Measurements from ENCODE around the gene STXBP6.

DNA sequence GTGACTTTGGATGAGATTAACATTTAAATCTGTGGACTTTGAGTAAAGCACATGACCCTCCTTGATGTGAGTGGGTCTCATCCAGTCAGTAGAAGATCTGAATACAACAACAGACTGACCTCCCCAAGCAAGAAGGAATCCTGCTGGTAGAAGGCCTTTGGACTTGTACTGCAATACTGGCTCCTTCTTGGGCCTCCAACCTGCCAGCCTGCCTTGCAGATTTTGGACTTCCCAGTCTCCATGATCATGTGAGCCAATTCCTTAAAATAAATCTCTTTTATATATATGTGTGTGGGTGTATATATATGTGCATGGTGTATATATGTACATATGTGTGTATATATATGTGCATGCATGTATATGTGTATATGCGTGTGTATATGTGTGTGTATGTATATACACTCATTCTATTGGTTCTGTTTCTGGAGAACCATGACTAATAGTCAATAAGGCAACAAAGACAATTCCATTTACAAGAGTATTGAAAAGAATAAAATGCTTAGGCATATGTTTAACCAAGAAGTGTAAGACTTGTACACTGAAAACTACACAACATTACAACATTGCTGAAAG, 183.8 kb downstream of the STXBP6 start:
- TF ChIP-seq, protein P1, sequence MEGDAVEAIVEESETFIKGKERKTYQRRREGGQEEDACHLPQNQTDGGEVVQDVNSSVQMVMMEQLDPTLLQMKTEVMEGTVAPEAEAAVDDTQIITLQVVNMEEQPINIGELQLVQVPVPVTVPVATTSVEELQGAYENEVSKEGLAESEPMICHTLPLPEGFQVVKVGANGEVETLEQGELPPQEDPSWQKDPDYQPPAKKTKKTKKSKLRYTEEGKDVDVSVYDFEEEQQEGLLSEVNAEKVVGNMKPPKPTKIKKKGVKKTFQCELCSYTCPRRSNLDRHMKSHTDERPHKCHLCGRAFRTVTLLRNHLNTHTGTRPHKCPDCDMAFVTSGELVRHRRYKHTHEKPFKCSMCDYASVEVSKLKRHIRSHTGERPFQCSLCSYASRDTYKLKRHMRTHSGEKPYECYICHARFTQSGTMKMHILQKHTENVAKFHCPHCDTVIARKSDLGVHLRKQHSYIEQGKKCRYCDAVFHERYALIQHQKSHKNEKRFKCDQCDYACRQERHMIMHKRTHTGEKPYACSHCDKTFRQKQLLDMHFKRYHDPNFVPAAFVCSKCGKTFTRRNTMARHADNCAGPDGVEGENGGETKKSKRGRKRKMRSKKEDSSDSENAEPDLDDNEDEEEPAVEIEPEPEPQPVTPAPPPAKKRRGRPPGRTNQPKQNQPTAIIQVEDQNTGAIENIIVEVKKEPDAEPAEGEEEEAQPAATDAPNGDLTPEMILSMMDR (IDR thresholded peaks at IDR 0.05 in 2 of 3, conservative IDR thresholded peaks at IDR 0.05 in 1 of 3; ENCODE audit: control insufficient read depth in 2 of 3, extremely low read depth in 1 of 3, insufficient read depth in 1 of 3, low read depth in 3 of 3, low read length in 3 of 3): no peak
- TF ChIP-seq EZH2 (IDR thresholded peaks at IDR 0.05; ENCODE audit: borderline replicate concordance, control insufficient read depth, low read depth, low read length): no peak
- TF ChIP-seq ASH2L (IDR thresholded peaks at IDR 0.05; ENCODE audit: borderline replicate concordance, low read depth): no peak
- no peak for TF ChIP-seq ZNF274 (IDR thresholded peaks at IDR 0.05; ENCODE audit: insufficient read depth, insufficient read length)
- no peak for TF ChIP-seq BHLHE40 (IDR thresholded peaks at IDR 0.05; ENCODE audit: borderline replicate concordance in 1 of 2, low read depth in 2 of 2, low read length in 1 of 2)
- no peak for TF ChIP-seq FOXM1 (IDR thresholded peaks at IDR 0.05; ENCODE audit: low read depth, low read length)
- TF ChIP-seq, protein P2, sequence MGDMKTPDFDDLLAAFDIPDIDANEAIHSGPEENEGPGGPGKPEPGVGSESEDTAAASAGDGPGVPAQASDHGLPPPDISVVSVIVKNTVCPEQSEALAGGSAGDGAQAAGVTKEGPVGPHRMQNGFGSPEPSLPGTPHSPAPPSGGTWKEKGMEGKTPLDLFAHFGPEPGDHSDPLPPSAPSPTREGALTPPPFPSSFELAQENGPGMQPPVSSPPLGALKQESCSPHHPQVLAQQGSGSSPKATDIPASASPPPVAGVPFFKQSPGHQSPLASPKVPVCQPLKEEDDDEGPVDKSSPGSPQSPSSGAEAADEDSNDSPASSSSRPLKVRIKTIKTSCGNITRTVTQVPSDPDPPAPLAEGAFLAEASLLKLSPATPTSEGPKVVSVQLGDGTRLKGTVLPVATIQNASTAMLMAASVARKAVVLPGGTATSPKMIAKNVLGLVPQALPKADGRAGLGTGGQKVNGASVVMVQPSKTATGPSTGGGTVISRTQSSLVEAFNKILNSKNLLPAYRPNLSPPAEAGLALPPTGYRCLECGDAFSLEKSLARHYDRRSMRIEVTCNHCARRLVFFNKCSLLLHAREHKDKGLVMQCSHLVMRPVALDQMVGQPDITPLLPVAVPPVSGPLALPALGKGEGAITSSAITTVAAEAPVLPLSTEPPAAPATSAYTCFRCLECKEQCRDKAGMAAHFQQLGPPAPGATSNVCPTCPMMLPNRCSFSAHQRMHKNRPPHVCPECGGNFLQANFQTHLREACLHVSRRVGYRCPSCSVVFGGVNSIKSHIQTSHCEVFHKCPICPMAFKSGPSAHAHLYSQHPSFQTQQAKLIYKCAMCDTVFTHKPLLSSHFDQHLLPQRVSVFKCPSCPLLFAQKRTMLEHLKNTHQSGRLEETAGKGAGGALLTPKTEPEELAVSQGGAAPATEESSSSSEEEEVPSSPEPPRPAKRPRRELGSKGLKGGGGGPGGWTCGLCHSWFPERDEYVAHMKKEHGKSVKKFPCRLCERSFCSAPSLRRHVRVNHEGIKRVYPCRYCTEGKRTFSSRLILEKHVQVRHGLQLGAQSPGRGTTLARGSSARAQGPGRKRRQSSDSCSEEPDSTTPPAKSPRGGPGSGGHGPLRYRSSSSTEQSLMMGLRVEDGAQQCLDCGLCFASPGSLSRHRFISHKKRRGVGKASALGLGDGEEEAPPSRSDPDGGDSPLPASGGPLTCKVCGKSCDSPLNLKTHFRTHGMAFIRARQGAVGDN (IDR thresholded peaks at IDR 0.05): no peak
- no peak for TF ChIP-seq MEF2A (IDR thresholded peaks at IDR 0.05; ENCODE audit: insufficient read depth, low read depth, low read length)
- no peak for TF ChIP-seq TAF1 (IDR thresholded peaks at IDR 0.05; ENCODE audit: borderline replicate concordance, low read depth, low read length)
- TF ChIP-seq POLR2A (IDR thresholded peaks at IDR 0.05; ENCODE audit: low read depth, low read length): no peak
- TF ChIP-seq, protein P3, sequence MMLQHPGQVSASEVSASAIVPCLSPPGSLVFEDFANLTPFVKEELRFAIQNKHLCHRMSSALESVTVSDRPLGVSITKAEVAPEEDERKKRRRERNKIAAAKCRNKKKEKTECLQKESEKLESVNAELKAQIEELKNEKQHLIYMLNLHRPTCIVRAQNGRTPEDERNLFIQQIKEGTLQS (IDR thresholded peaks at IDR 0.05; ENCODE audit: borderline replicate concordance, extremely low read depth, low read depth, low read length): no peak
- TF ChIP-seq HDAC6 (IDR thresholded peaks at IDR 0.05; ENCODE audit: unreplicated experiment): no peak
